HG03565 (cell line): ENCODE measurements around the gene PTPRD.

Experiments
- ATAC-seq: cut with Tn5 transposase; IDR thresholded peaks from one replicate; pipeline ENCODE4 v1.9.1; 2021; ENCODE audit warnings: mild to moderate bottlenecking, moderate library complexity; ENCODE audit not compliant: unreplicated experiment

The PTPRD gene

DNA sequence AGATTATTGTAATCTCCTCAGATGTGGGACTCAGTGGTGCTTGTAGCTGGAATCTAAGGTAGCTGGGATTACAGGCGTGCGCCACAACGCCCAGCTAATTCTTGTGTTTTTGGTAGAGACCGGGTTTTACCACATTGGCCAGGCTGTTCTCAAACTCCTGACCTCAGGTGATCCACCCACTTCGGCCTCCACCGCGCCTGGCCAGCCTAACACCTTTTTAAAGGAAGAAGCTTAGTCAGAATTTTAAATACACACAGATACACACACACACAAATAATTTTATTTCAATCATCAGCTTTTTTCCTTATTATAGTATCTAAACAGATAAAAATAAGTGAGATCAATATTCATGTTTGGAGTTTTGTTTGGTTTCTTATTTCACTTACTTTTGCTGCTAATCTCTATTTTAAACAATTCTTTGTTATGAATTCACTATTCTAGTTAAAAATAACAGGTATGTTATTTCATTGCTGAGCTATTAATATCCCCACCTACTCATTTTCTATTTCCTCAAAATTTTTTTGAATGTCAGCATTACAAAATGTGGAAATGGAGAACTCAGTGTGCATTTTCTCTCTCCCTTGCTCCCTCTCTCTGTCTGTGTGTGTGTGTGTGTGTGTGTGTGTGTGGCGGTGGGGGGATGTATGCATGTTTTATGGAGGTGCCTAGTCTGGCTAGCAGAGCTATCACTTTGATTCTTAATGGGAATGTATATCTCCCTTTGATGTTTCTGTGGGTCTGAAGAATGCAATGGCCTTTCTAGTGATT is 1852.6 kb downstream of the PTPRD start:
- ATAC-seq = no peak

DNA sequence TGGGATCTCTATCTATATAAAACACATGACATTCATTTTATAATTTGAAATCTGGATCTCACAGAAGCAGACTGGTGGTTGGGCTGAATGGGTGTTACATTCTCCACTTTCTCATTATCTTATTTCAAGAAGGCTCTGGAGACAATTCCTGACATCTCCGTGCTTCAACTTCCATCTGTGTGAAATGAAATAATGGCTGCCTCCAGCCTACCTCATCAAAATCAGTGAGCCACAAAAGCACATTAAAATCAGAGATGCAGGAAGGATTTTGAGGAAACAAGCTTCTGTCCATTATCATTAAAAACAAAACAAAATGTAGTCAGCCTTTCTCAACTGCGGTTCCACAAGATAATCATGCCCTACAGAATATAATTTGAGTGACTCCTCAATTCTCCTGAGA is 1854.9 kb downstream of the PTPRD start:
- ATAC-seq = no peak

- ATAC-seq = no peak
Measured at GRCh38 chr9:8754751-8755150, 1858.1 kb downstream of the PTPRD start.

- ATAC-seq = no peak
Measured at GRCh38 chr9:8751406-8751930, 1861.3 kb downstream of the PTPRD start.

DNA sequence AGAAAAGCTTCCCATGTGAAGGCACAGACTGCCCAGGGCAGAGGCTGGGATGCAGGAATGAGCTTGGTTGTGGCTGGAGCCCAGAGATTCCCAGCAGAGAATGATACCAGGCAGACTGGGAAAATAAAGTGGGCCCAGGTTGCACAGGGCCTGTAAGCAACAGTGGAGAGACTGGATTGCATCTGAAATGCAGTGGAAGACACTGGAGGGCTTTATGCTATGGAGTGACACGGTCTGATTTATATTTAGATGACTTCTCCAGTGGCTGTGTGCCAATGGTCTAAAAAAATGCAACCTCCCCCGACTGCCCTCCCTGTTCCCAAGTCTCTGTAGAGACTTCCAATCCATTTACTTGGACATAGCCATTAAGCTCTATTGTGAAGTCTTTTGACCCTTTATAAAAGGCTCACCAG is 1862.2 kb downstream of the PTPRD start:
- ATAC-seq = no peak

DNA sequence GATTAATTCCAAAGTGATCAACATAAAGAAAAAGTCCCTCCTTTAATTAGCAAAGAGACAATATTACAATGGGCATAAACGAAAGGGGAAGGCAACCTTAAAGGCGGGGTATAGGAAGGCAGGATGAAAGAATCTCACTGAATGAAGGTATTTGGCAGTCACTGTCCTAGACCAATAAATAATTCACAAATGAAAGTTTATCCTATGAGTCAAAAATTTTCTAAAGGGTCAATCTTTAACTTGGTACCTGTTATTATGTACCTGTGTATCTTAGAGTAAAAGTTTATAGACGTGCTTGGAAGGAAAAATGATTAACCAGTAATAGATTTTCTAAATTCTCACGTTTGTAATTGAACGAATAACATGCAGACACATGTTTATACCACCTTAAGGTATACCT is 1867.5 kb downstream of the PTPRD start:
- ATAC-seq = no peak

GRCh38 chr9:8738945-8739344 is 1873.9 kb downstream of the PTPRD start:
- no peak for ATAC-seq

- ATAC-seq = no peak
Measured at GRCh38 chr9:8736805-8737204, 1876.0 kb downstream of the PTPRD start.

DNA sequence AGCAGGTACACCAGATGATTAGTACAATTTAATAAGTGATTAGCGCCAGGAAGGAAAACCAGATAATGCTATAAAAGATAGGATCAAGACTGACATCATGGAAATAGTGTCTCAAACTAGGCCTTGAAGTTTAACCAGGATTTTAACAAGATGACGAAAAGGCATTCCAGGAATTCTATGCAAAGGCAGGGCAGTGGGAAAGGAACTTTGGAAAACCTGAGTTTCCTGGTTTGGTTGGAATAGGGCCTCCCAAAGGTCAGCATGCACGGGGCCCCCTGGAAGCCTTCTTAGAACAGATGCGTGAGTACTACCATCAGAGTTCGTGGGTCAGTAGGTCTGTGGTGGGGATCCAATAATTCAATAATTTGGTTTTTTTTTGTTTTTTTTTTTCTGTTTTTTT is 1878.0 kb downstream of the PTPRD start:
- ATAC-seq = no peak

DNA sequence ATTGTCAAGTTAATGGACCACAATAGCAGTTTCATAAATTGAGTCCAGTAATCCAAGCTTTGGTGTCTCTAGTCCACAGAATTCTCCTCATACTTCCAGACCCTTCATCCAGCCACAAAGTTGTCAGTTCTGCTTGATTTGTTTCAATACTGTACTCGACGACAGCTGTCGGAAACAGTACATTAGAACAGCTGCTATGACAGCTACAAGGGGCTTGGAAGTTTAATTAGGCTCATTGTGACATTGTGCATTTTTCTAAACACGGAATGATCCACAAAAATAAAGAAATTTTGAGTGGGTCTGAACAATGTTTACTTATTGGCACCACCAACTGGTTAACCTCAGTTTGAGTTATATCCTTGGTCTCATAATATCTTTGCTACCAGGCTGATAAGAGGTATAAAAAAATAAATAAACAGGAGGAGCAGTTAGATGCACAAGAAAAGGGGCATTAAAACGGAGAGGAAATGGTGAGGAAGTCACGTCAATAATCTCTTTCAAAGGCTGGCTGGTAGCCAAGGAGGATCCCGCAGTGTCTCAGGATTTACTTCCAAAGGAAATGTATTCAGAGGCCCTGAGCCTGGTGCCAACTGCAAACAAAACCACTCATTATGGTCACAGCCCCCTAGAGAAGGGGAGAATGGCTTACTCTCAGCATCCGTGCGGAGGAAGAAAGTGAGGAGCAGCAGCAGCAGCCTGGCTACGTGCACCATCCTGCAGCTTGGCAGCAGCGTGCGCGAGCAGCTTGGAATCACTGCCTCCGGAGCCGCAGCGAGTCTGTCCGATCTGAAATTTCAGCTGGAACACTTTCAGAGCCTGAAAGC is 1879.5 kb downstream of the PTPRD start:
- ATAC-seq = no peak

DNA sequence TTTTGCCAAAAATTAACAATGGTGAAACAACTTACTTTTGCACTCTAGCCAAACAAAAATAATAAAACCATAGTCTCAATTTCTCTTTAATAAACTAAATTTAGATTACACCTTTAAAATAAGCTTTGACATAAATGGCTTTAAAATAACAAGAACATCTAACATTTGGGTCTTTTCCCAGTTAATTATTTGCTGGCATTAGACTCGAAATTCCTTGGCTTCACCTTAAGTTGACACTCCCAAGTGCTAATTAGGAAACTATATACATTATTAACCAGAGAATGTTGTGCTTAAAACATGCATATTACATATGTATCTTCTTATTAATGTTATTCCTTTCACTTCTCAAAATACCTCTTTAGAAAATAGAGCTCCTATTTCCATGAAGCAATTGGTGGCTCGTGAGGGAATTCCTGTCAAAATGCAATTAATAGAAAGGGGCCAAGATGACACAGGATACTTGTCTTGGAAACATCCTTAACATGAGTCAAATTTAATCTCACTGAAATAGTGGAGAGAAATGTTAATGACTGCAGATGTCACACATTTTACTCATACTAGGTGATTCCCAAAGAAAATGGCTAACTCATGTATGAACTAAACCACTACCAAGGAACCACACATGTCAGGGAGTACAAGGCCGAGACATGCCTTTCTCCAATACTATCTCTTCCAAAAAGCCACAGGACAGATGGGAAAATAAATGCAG is 1880.3 kb downstream of the PTPRD start:
- no peak for ATAC-seq

DNA sequence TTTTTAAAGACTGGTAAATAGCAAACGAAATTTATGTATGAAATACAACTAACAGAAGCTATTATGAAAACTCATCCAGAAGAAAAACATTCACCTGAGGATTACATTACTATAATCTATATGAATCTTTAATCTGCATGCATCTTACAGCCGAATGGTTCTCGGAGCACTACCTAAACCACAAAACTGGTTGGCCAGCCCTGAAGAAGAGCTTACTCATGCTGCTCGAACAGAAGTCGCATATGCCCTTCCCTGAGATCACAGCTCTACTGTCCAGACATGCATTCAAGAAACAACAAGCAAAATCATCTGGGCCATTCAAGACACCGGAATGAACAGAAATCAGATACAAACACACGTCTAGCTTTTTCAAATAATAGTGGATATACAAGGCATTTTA is 1882.2 kb downstream of the PTPRD start:
- ATAC-seq = no peak

- no peak for ATAC-seq
Measured at GRCh38 chr9:8728910-8729309, 1883.9 kb downstream of the PTPRD start.

GRCh38 chr9:8727191-8727590 is 1885.6 kb downstream of the PTPRD start:
- no peak for ATAC-seq

- no peak for ATAC-seq
Measured at GRCh38 chr9:8726692-8727091, 1886.1 kb downstream of the PTPRD start.

GRCh38 chr9:8725635-8726034 is 1887.2 kb downstream of the PTPRD start:
- no peak for ATAC-seq

- ATAC-seq = no peak
Measured at GRCh38 chr9:8724284-8725018, 1888.4 kb downstream of the PTPRD start.

GRCh38 chr9:8723195-8723594 is 1889.6 kb downstream of the PTPRD start:
- no peak for ATAC-seq

- no peak for ATAC-seq
Measured at GRCh38 chr9:8719833-8720486, 1892.8 kb downstream of the PTPRD start.

GRCh38 chr9:8718121-8718725 is 1894.6 kb downstream of the PTPRD start:
- no peak for ATAC-seq
